ENCODE data around the gene CAMK2D. TPM values are rescaled to one million over a fixed set of nuclear protein-coding genes. Genes with fewer than 3 reads are reported as not detected.
A peak's percentile ranks its signal among the peaks of the same experiment; 100 is the strongest.

CAMK2D gene
- total and polyA plus RNA-seq, 2 experiments from 2014 or later: 4.9 to 14.6 TPM

DNA sequence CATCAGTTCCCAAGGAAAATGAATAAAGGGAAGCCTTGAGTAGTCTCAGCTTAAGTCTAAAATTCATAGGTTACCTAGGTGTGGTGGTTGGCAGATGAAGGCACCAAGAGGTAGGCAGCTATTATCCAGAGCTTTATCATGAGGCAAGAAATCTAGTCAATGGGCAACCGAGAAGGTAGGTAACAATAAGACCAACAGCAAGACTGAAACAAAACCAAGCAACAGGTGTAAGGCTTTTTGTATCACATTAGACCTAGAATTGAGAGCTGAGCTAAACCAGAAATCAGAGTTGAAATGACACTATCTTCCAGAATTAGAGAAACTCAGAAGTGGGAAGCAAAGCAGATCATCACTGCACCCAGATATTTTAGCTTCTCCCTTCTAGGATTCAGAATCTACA lies 117.1 kb downstream of the CAMK2D start (continued):
- no peak for TF ChIP-seq STAT1 (IDR thresholded peaks at IDR 0.05; ENCODE audit: unreplicated experiment)

DNA sequence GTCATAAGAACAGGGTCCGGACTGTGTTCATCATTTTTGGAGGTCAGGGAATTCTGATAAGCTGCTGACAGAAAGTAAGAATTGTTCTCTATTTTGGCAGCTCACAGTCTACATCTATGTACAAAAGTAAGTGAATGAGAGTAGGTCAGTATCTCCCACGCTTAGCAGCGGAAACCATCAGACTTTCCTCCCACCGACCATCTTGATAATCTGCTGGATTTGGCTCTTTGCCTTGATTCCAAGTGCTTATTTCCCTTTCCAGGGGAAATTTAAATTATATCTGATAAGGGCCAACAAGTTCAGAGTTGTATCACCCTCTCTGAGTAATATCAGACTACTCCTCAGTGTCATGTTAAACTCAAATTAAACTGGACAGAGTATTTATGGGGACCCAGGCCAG lies 118.0 kb downstream of the CAMK2D start:
- Mint-ChIP-seq H3K36me3 (ENCODE audit: low read depth) (no peaks in the 10 kb centered on the region), H3K27ac (no peak overlapping the region), H3K4me3 (no peak overlapping the region), H3K27me3 (ENCODE audit: insufficient read depth, low read depth, poor library complexity) (no peaks in the 10 kb centered on the region), H3K4me1 (peaks cover 51% of the 10 kb centered on the region), H3K9me3 (no peaks in the 10 kb centered on the region)
- H3F3A ChIP-seq (replicated peaks; ENCODE audit: low read depth): no peaks in the 10 kb centered on the region
- H3K27me3 ChIP-seq (ENCODE audit: insufficient read depth): no peaks in the 10 kb centered on the region
- peaks cover 38% of the 10 kb centered on the region for H3K4me1 ChIP-seq (ENCODE audit: insufficient read depth)
- DNase-seq (ENCODE audit: low spot score) (no peak), ATAC-seq (no peak)
- no peaks in the 10 kb centered on the region for H3K36me3 ChIP-seq (ENCODE audit: insufficient read depth)
- no peak overlapping the region for H3K4me3 ChIP-seq
- no peaks in the 10 kb centered on the region for H4K20me1 ChIP-seq (replicated peaks; ENCODE audit: insufficient read depth)
- H3K9me2 ChIP-seq (ENCODE audit: insufficient read depth): no peaks in the 10 kb centered on the region
- H2AFZ ChIP-seq: no peak overlapping the region
- H3K27ac ChIP-seq (ENCODE audit: low read depth): no peak overlapping the region
- TF ChIP-seq ZNF114 (CRISPR knock-in tag; IDR thresholded peaks at IDR 0.05) (no peak), POLR2AphosphoS5 (IDR thresholded peaks at IDR 0.05; ENCODE audit: low read depth) (no peak), JUNB (IDR thresholded peaks at IDR 0.05; ENCODE audit: unreplicated experiment) (no peak), CREB1 (CRISPR knock-in tag; IDR thresholded peaks at IDR 0.05; ENCODE audit: low read depth) (no peak), NANOG (IDR thresholded peaks at IDR 0.05; ENCODE audit: borderline replicate concordance) (no peak), EZH2 (IDR thresholded peaks at IDR 0.05; ENCODE audit: low read depth, unreplicated experiment) (no peak)
- H3K79me2 ChIP-seq (replicated peaks; ENCODE audit: insufficient read depth): no peaks in the 10 kb centered on the region
- no peak overlapping the region for H3K4me2 ChIP-seq

DNA sequence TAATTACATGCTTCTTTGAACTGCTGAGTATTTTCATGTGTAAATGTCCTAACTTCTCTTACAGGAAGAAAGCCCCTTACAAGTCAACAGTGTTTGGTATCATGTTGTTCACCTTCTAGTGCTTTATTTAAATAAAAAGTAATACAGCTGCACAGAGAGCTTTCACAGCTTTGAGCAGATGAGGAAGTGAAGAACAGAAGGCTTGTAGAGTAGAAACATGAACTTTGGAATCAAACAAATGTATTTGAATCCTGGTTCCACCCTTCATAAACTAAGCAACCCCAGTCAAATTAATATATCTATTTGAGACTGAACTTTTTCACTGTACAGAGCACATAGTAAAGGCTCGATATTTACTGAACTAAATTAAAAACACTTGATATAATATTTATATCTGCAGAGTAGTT lies 120.5 kb downstream of the CAMK2D start:
- no peak for TF ChIP-seq ZNF331 (CRISPR knock-in tag; IDR thresholded peaks at IDR 0.05; ENCODE audit: low read depth)
- no peak for TF ChIP-seq POLR2AphosphoS5 (IDR thresholded peaks at IDR 0.05; ENCODE audit: low read depth)
- TF ChIP-seq EZH2 (IDR thresholded peaks at IDR 0.05; ENCODE audit: low read depth, unreplicated experiment): no peak
- TF ChIP-seq, protein P1, sequence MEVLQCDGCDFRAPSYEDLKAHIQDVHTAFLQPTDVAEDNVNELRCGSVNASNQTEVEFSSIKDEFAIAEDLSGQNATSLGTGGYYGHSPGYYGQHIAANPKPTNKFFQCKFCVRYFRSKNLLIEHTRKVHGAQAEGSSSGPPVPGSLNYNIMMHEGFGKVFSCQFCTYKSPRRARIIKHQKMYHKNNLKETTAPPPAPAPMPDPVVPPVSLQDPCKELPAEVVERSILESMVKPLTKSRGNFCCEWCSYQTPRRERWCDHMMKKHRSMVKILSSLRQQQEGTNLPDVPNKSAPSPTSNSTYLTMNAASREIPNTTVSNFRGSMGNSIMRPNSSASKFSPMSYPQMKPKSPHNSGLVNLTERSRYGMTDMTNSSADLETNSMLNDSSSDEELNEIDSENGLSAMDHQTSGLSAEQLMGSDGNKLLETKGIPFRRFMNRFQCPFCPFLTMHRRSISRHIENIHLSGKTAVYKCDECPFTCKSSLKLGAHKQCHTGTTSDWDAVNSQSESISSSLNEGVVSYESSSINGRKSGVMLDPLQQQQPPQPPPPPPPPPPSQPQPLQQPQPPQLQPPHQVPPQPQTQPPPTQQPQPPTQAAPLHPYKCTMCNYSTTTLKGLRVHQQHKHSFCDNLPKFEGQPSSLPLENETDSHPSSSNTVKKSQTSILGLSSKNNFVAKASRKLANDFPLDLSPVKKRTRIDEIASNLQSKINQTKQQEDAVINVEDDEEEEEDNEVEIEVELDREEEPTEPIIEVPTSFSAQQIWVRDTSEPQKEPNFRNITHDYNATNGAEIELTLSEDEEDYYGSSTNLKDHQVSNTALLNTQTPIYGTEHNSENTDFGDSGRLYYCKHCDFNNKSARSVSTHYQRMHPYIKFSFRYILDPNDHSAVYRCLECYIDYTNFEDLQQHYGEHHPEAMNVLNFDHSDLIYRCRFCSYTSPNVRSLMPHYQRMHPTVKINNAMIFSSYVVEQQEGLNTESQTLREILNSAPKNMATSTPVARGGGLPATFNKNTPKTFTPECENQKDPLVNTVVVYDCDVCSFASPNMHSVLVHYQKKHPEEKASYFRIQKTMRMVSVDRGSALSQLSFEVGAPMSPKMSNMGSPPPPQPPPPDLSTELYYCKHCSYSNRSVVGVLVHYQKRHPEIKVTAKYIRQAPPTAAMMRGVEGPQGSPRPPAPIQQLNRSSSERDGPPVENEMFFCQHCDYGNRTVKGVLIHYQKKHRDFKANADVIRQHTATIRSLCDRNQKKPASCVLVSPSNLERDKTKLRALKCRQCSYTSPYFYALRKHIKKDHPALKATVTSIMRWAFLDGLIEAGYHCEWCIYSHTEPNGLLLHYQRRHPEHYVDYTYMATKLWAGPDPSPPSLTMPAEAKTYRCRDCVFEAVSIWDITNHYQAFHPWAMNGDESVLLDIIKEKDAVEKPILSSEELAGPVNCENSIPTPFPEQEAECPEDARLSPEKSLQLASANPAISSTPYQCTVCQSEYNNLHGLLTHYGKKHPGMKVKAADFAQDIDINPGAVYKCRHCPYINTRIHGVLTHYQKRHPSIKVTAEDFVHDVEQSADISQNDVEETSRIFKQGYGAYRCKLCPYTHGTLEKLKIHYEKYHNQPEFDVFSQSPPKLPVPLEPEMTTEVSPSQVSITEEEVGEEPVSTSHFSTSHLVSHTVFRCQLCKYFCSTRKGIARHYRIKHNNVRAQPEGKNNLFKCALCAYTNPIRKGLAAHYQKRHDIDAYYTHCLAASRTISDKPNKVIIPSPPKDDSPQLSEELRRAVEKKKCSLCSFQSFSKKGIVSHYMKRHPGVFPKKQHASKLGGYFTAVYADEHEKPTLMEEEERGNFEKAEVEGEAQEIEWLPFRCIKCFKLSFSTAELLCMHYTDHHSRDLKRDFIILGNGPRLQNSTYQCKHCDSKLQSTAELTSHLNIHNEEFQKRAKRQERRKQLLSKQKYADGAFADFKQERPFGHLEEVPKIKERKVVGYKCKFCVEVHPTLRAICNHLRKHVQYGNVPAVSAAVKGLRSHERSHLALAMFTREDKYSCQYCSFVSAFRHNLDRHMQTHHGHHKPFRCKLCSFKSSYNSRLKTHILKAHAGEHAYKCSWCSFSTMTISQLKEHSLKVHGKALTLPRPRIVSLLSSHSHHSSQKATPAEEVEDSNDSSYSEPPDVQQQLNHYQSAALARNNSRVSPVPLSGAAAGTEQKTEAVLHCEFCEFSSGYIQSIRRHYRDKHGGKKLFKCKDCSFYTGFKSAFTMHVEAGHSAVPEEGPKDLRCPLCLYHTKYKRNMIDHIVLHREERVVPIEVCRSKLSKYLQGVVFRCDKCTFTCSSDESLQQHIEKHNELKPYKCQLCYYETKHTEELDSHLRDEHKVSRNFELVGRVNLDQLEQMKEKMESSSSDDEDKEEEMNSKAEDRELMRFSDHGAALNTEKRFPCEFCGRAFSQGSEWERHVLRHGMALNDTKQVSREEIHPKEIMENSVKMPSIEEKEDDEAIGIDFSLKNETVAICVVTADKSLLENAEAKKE (CRISPR knock-in tag; IDR thresholded peaks at IDR 0.05): no peak
- TF ChIP-seq CREB1 (CRISPR knock-in tag; IDR thresholded peaks at IDR 0.05; ENCODE audit: low read depth): no peak
- TF ChIP-seq ZNF114 (CRISPR knock-in tag; IDR thresholded peaks at IDR 0.05): no peak
- TF ChIP-seq, protein P2, sequence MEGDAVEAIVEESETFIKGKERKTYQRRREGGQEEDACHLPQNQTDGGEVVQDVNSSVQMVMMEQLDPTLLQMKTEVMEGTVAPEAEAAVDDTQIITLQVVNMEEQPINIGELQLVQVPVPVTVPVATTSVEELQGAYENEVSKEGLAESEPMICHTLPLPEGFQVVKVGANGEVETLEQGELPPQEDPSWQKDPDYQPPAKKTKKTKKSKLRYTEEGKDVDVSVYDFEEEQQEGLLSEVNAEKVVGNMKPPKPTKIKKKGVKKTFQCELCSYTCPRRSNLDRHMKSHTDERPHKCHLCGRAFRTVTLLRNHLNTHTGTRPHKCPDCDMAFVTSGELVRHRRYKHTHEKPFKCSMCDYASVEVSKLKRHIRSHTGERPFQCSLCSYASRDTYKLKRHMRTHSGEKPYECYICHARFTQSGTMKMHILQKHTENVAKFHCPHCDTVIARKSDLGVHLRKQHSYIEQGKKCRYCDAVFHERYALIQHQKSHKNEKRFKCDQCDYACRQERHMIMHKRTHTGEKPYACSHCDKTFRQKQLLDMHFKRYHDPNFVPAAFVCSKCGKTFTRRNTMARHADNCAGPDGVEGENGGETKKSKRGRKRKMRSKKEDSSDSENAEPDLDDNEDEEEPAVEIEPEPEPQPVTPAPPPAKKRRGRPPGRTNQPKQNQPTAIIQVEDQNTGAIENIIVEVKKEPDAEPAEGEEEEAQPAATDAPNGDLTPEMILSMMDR (conservative IDR thresholded peaks at IDR 0.05; ENCODE audit: low read depth in 2 of 2): no peak
- 0 out of 3 replicates have a peak, but pooled peaks cover 2% of the 10 kb centered on the region for H3K9me3 Mint-ChIP-seq
- peaks cover 4% of the 10 kb centered on the region for H3K27me3 Mint-ChIP-seq (ENCODE audit: insufficient read depth, low read depth, poor library complexity)
- Histone ChIP-seq H4K20me1 (replicated peaks; ENCODE audit: insufficient read depth) (no peaks in the 10 kb centered on the region), H3K79me2 (replicated peaks; ENCODE audit: insufficient read depth) (no peaks in the 10 kb centered on the region), H3K9me2 (ENCODE audit: insufficient read depth) (no peaks in the 10 kb centered on the region), H3K27me3 (ENCODE audit: insufficient read depth) (no peaks in the 10 kb centered on the region), H3K36me3 (ENCODE audit: insufficient read depth) (no peaks in the 10 kb centered on the region), H3K4me2 (0 out of 2 replicates have a peak overlapping the region, but pooled peaks have one; percentile 17), H3K4me3 (no peak overlapping the region), H3F3A (replicated peaks; ENCODE audit: low read depth) (no peaks in the 10 kb centered on the region), H2AFZ (no peak overlapping the region), H3K27ac (ENCODE audit: low read depth) (no peak overlapping the region), H3K4me1 (ENCODE audit: insufficient read depth) (peaks cover 24% of the 10 kb centered on the region)
- H3K36me3 Mint-ChIP-seq (ENCODE audit: low read depth): no peaks in the 10 kb centered on the region
- DNase-seq (ENCODE audit: low spot score): no peak
- no peak overlapping the region for H3K27ac Mint-ChIP-seq
- H3K4me3 Mint-ChIP-seq: no peak overlapping the region
- no peak for ATAC-seq
- H3K4me1 Mint-ChIP-seq: peaks cover 43% of the 10 kb centered on the region
